Upper lobe of left lung (tissue), 6 donors: ENCODE results near the gene TMEM169. TPM values are rescaled to one million over a fixed set of nuclear protein-coding genes. Genes with fewer than 3 reads are reported as not detected.
"Not testable (repeated sequence)": the region's sequence is repeated elsewhere in the genome, so short reads cannot be mapped to it uniquely, and the experiment has no call there.

Experiments used
- ATAC-seq, 2 donors: fragments of 200-7000 bp; cut with Tn5 transposase; one replicate each; pipeline ENCODE4 v1.9.1; 2022; ENCODE audit warnings: mild to moderate bottlenecking in 2 of 2, moderate library complexity in 2 of 2; ENCODE audit not compliant: low FRiP score in 2 of 2
- DNase-seq, 2 donors: peaks; one replicate each; pipeline ENCODE4 v3.0.0-alpha.2; 2019 to 2020
- H3K27ac ChIP-seq, 4 donors: fragments of 200-600 bp; sonication (generic); one replicate each; pipeline ENCODE4 v1.5.1; 2016 to 2019
- H3K27me3 ChIP-seq, 4 donors: fragments of 200-600 bp; sonication (generic); one replicate each; pipeline ENCODE4 v1.5.1; 2017 to 2019
- H3K36me3 ChIP-seq, 4 donors: fragments of 200-600 bp; sonication (generic); one replicate each; pipeline ENCODE4 v1.5.1; 2016 to 2019
- H3K4me1 ChIP-seq, 4 donors: fragments of 200-600 bp; sonication (generic); one replicate each; pipeline ENCODE4 v1.5.1; 2018 to 2019
- H3K4me3 ChIP-seq, 4 donors: fragments of 200-600 bp; sonication (generic); one replicate each; pipeline ENCODE4 v1.5.1; 2017 to 2019; ENCODE audit warnings: mild to moderate bottlenecking in 2 of 4, moderate library complexity in 1 of 4
- H3K9me3 ChIP-seq, 4 donors: fragments of 200-600 bp; sonication (generic); one replicate each; pipeline ENCODE4 v1.5.1; 2018 to 2019
- EP300 ChIP-seq, 4 donors: sonication (generic); formaldehyde crosslinking; IDR thresholded peaks; one replicate each; pipeline ENCODE4 v1.5.1; 2017; ENCODE audit warnings: antibody characterized with exemption in 4 of 4, control low read depth in 2 of 4
- POLR2A ChIP-seq, 4 donors: fragments of 450-650 bp; IDR thresholded peaks; one replicate each; pipeline ENCODE4 v1.5.1; 2016 to 2017; ENCODE audit warnings: antibody characterized with exemption in 4 of 4, mild to moderate bottlenecking in 2 of 4
- POLR2AphosphoS5 ChIP-seq, 2 donors: sonication (generic); formaldehyde crosslinking; IDR thresholded peaks; one replicate each; pipeline ENCODE4 v1.5.1; 2017; ENCODE audit warnings: antibody characterized with exemption in 2 of 2
- WGBS, 2 donors: methylation state at CpG; one replicate each; pipeline ENCODE4 v1.1.5; 2017 to 2018; 5-methylcytosine and 5-hydroxymethylcytosine counted together
- total RNA-seq, 6 donors: library from RNA; depleted of rRNA in 4 of 6; stranded (reverse); fragments of >200 nt in 4 of 6; gene quantifications; one replicate each; pipeline versions ENCODE4 v1.1.0 to v1.2.1, GENCODE V29; 2016 to 2021
- TF ChIP-seq, protein P1 (sequence below), 6 experiments: fragments of 450-650 bp in 4 of 6; fragments of 200-600 bp in 2 of 6; sonication (generic) in 2 of 6; IDR thresholded peaks; one replicate each; pipeline ENCODE4 v1.5.1; 2016 to 2019; ENCODE audit warnings: antibody characterized with exemption in 6 of 6
- donor health status: DM: no; HTN: no; CAD: no; lungs with moderate emphysema.
- donor health status: DM: no; HTN: yes; CAD: no; lungs with severe emphysema.

Gene TMEM169
- total RNA-seq, 6 donors from 2014 or later, result 0.15 to 1.1 (median 0.80) TPM; not detected in 2

DNA sequence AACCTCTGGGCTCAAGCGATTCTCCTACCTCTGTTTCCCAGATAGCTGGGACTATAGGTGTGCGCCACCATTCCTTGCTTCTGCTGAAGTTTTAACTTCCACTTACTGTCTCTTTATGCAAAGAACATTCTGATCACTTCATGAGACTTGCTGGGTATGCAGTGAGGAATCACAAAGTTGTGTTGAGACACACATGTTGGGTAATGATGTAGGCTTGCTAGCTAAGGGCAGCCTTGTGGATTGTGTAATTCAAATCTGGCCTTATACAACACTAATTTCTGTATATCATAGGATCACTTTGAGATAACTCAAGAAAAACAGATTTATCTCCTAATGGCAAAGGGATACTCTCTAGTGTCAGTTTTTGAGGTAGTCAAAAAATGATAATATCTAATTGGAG lies 51.7 kb downstream of the TMEM169 start:
- DNase-seq (no peak), ATAC-seq (no peak)
- 94 to 96% methylated on average over 2 of the region's 2 CpGs for WGBS, 2 donors
- H3K36me3 ChIP-seq, result peaks cover 33 to 99% (median 75%) of the 10 kb centered on the region in 4 donors
- no peak overlapping the region for H3K4me3 ChIP-seq
- H3K27me3 ChIP-seq, result no peaks in the 10 kb centered on the region
- H3K4me1 ChIP-seq, result peaks cover 5 to 39% (median 18%) of the 10 kb centered on the region in 4 donors
- H3K9me3 ChIP-seq, result no peaks in the 10 kb centered on the region
- TF ChIP-seq EP300 (IDR thresholded peaks at IDR 0.05) (no peak), POLR2AphosphoS5 (IDR thresholded peaks at IDR 0.05) (no peak), POLR2A (IDR thresholded peaks at IDR 0.05) (no peak)
- TF ChIP-seq, protein P1, sequence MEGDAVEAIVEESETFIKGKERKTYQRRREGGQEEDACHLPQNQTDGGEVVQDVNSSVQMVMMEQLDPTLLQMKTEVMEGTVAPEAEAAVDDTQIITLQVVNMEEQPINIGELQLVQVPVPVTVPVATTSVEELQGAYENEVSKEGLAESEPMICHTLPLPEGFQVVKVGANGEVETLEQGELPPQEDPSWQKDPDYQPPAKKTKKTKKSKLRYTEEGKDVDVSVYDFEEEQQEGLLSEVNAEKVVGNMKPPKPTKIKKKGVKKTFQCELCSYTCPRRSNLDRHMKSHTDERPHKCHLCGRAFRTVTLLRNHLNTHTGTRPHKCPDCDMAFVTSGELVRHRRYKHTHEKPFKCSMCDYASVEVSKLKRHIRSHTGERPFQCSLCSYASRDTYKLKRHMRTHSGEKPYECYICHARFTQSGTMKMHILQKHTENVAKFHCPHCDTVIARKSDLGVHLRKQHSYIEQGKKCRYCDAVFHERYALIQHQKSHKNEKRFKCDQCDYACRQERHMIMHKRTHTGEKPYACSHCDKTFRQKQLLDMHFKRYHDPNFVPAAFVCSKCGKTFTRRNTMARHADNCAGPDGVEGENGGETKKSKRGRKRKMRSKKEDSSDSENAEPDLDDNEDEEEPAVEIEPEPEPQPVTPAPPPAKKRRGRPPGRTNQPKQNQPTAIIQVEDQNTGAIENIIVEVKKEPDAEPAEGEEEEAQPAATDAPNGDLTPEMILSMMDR (IDR thresholded peaks at IDR 0.05), result no peak
- peak overlapping the region in 1 of 4 donors; percentile 8 for H3K27ac ChIP-seq

DNA sequence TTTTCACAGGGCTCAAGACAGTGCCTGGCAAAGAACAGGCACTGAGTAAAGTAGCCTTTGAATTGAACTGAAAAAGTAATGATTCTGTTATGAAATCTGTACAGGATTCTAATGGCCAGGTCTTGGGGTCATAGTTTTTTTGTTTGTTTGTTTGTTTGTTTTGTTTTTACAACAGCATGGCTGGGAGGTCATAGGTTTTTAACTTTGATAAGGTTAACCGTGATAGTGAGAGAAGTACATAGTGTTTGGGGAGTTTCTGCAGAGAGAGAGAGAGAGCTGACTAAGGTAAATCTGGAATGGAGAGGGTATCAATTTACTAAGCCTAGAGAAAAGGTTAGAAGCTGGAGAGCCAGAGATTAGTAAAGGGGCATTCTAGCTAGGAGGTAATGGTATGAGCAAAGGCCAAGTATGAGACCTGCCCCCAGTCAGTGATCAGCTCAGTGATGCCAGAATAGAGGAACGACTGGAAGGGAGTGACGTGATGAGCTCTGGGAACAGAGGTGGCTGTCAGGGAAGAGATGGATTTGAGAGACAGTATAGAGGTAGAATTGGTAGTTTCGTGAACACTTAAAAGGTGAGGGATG lies 53.3 kb downstream of the TMEM169 start:
- peaks cover 42 to 100% (median 80%) of the 10 kb centered on the region in 4 donors for H3K36me3 ChIP-seq
- no peak for ATAC-seq
- no peak for DNase-seq
- H3K27ac ChIP-seq, result no peak overlapping the region
- TF ChIP-seq POLR2A (IDR thresholded peaks at IDR 0.05), result no peak
- TF ChIP-seq POLR2AphosphoS5 (IDR thresholded peaks at IDR 0.05), result no peak
- TF ChIP-seq EP300 (IDR thresholded peaks at IDR 0.05), result no peak
- TF ChIP-seq, protein P1 (IDR thresholded peaks at IDR 0.05), result no peak
- no peak overlapping the region for H3K4me3 ChIP-seq
- H3K4me1 ChIP-seq, result peaks cover 5 to 32% (median 10%) of the 10 kb centered on the region in 4 donors
- WGBS, 2 donors, result 94 to 95% methylated on average over 4 of the region's 4 CpGs
- no peaks in the 10 kb centered on the region for H3K9me3 ChIP-seq
- no peaks in the 10 kb centered on the region for H3K27me3 ChIP-seq

DNA sequence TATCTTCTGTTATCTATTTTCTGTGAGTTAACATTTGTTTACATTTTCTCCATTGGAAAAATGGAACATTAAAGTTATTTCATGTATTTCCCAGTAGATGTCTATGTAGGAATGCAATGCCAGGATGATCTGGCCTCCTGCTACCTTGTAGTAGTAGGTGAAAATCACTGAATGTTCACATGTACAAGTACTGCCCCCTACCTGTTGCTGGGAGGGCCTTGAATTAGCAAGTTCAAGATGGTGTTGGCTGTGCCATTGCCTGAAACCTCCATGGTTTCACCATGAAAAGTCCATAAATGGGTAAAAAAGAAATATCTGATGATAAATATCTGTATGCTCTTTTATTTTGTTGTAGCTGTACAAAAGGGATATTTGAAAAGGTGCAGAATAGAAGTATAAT lies 58.2 kb downstream of the TMEM169 start:
- H3K4me3 ChIP-seq, result no peak overlapping the region
- no peaks in the 10 kb centered on the region for H3K9me3 ChIP-seq
- ATAC-seq (no peak), DNase-seq (peak in 1 of 2 donors; percentile 34)
- H3K36me3 ChIP-seq, result peaks cover 50 to 100% (median 86%) of the 10 kb centered on the region in 4 donors
- H3K27ac ChIP-seq, result no peak overlapping the region
- no peaks in the 10 kb centered on the region for H3K27me3 ChIP-seq
- no peaks in the 10 kb centered on the region for H3K4me1 ChIP-seq
- TF ChIP-seq EP300 (IDR thresholded peaks at IDR 0.05), result no peak
- TF ChIP-seq POLR2A (IDR thresholded peaks at IDR 0.05), result no peak
- no peak for TF ChIP-seq POLR2AphosphoS5 (IDR thresholded peaks at IDR 0.05)
- TF ChIP-seq, protein P1 (IDR thresholded peaks at IDR 0.05), result peak in 2 of 6 experiments; percentile 21 to 45

DNA sequence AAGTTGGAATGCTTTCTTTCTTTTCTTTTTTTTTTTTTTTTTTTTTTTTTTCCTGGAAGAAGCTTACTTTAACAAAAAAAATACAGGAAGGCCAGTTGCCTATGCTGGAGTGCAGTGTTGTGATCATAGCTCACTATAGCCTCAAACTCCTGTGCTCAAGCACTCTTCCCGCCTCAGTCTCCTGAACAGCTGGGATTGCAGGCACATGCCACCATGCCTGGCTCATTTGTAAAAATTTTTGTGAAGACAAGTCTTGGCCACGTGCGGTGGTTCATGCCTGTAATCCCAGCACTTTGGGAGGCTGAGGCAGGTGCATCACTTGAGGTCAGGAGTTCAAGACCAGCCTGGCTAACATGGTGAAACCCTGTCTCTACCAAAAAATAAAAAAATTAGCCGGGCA lies 59.8 kb downstream of the TMEM169 start:
- WGBS, 2 donors, result 92 to 95% methylated on average over 3 to 4 of the region's 4 CpGs
- H3K27me3 ChIP-seq, H3K4me3 ChIP-seq, ATAC-seq, DNase-seq, H3K27ac ChIP-seq, H3K9me3 ChIP-seq, H3K4me1 ChIP-seq: not testable (repeated sequence)
- H3K36me3 ChIP-seq, result peaks cover 50 to 99% (median 81%) of the 10 kb centered on the region in 4 donors

DNA sequence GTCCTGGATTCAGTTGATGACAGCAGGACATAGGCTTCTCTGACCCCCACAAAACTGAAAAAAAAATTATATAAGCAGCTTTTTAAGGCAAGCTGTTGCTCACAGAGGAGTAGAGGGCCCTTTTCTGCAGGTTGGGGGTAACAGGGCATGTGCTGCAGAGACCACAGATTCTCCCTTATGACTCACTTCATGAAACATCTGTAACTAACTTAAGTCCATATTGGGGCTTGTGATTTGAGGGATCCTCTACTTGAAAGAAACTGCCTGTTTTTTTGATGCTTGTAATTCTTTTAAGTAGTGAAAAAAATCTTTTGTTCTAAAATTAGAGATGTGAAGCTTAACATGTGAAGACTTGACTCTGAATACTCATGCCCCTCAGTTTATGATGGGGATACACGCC lies 60.8 kb downstream of the TMEM169 start:
- H3K4me3 ChIP-seq, result no peak overlapping the region
- no peak overlapping the region for H3K27ac ChIP-seq
- H3K27me3 ChIP-seq, result no peaks in the 10 kb centered on the region
- TF ChIP-seq POLR2A (IDR thresholded peaks at IDR 0.05), result no peak
- TF ChIP-seq EP300 (IDR thresholded peaks at IDR 0.05), result no peak
- TF ChIP-seq POLR2AphosphoS5 (IDR thresholded peaks at IDR 0.05), result no peak
- no peaks in the 10 kb centered on the region for H3K9me3 ChIP-seq
- ATAC-seq, result no peak
- no peaks in the 10 kb centered on the region for H3K4me1 ChIP-seq
- DNase-seq, result no peak
- 86 to 92% methylated on average over 1 of the region's 1 CpG for WGBS, 2 donors
- H3K36me3 ChIP-seq, result peaks cover 50 to 99% (median 80%) of the 10 kb centered on the region in 4 donors

DNA sequence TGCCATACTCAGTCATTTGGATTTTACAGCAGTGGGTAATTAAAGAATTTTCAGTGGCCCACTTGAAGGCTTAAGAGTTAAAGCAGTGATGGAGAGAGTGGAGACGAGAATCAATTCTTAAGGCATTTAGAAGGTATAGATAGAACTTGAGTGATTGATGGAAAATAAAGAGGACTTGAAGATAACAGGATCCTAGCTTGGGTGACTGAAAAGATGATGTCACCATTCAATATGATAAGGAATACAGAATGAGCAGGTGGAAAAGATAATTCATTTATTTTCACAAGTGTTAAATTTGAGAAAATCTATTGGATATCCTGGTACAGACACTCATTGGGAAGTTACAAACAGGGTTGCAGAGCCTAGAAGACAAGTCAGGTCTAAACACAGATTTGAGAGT lies 62.7 kb downstream of the TMEM169 start:
- H3K4me3 ChIP-seq, result no peak overlapping the region
- no peak overlapping the region for H3K27ac ChIP-seq
- no peaks in the 10 kb centered on the region for H3K27me3 ChIP-seq
- WGBS, 2 donors, result 85 to 100% methylated on average over 1 of the region's 1 CpG
- DNase-seq (no peak), ATAC-seq (no peak)
- TF ChIP-seq EP300 (IDR thresholded peaks at IDR 0.05) (no peak), POLR2A (IDR thresholded peaks at IDR 0.05) (no peak), POLR2AphosphoS5 (IDR thresholded peaks at IDR 0.05) (no peak)
- TF ChIP-seq, protein P1 (IDR thresholded peaks at IDR 0.05), result no peak
- H3K36me3 ChIP-seq, result peaks cover 32 to 99% (median 77%) of the 10 kb centered on the region in 4 donors
- H3K9me3 ChIP-seq, result no peaks in the 10 kb centered on the region
- no peaks in the 10 kb centered on the region for H3K4me1 ChIP-seq
